KG1 (cell line): ENCODE data around the gene N4BP2.
"Not testable (repeated sequence)": the region's sequence is repeated elsewhere in the genome, so short reads cannot be mapped to it uniquely, and the experiment has no call there.

Source experiments
- DNase-seq: peaks from one replicate; lab custom pipeline; 2025; lab: John Stamatoyannopoulos, UW

The N4BP2 gene

DNA sequence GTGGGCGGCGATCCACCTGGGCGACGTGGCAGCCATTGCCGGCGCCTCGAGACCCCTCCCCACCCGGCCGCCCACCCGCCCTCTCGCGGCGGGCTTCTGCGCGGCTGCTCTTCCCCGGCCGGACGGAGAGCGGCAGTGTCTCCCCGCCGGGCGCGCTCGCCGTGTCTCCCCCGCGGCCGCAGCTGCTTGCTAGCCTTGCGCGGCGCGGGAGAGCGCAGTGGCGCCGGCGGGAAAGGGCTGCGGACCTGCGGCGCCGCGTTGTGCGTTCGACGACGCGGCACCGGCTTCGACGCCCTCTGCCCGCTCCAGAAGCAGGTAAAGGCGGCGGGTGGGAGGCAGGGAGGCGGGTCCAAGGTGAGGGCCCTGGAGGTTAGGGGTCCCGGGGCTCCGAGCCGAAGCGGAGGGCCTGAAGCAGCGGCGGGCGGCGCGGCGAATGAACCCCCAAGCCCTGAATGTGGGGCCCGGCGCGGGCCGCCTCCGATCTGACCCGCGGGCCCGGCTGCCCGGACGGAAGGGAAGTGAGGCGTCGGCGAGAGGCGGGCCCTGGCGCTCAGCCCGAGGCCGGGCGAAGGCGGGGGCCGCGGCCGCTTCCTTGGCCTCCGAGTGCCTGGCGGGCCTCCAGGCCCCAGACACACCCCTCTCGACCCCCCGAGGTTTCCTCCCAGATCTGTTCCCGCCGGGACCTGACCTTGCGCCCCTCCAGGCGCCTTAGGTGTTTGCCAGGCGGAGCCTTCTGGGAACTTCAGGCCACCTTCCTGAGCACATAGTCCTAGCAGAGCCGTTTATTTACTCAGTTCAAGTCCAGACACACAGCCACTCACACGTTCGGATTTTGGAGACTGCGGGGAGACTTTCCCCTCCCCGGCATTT lies at the start of gene N4BP2:
Gene N4BP2, plus strand, starts transcription at position 135 of the 870 bp plus-strand sequence. CDS start 40,491 bp downstream, outside the sequence.
- DNase-seq = peak; percentile 66

DNA sequence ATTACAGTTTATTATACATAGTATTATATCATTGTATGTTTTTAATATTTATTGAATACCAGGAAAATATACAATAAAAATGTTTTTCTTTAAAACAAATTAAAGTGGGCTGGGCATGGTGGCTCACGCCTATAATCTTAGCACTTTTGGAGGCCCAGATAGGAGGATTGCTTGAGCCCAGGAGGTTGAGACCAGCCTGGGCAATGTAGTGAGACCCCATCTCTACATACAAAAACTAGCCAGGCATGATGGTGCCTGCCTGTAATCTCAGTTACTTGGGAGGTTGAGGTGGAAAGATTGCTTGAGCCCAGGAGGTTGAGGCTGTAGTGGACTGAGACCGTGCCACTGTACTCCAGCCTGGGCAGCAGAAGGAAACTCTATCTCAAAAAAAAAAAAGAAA lies 40.6 kb upstream of the N4BP2 start:
- DNase-seq = no peak

DNA sequence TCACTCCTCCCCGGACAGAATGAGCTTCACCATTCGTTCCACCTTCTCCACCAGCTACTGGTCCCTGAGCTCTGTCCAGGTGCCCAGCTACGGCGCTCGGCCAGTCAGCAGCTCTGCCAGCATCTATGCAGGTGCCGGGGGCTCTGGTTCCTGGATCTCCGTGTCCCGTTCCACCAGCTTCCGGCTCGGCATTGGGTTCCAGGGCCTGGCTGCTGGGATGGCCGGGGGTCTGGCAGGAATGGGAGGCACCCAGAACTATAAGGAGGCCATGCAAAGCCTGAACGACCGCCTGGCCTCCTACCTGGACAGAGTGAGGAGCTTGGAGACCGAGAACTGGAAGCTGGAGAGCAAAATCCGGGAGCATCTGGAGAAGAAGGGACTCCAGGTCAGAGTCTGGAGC lies 36.4 kb upstream of the N4BP2 start:
- no peak for DNase-seq

DNA sequence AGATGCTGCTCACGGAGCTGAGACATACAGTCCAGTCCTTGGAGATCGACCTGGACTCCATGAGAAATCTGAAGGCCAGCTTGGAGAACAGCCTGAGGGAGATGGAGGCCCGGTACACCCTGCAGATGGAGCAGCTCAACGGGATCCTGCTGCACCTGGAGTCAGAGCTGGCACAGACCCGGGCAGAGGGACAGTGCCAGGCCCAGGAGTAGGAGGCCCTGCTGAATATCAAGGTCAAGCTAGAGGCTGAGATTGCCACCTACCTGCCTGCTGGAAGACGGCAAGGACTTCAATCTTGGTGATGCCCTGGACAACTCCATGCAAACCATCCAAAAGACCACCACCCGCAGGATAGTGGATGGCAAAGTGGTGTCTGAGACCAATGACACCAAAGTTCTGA lies 35.5 kb upstream of the N4BP2 start:
- not testable (repeated sequence) for DNase-seq

DNA sequence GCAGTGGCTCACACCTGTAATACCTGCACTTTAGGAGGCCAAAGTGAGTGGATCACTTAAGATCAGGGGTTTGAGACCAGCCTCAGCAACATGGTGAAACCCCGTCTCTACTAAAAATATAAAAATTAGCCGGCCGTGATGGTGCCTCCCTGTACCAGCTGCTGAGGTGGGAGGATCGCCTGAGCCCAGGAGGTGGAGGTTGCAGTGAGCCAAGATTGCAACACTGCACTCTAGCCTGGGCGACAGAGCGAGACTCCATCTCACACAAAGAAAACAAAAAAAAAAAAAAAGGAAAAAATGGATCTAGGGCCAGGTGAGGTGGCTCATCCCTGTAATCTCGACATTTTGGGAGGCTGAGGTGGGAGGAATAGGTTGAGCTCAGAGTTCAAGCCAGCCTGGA lies 32.6 kb upstream of the N4BP2 start:
- not testable (repeated sequence) for DNase-seq

DNA sequence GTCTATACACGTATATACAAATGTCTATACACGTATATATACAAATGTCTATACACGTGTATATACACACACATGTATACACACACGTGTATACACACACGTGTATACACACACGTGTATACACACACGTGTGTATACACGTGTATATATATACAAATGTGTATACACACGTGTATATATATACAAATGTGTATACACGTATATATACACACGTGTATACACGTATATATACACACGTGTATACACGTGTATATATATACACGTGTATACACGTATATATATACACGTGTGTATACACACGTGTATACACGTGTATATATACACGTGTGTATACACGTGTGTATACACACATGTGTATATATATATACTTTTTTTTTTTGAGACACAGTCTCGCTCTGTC lies 23.9 kb upstream of the N4BP2 start:
- no peak for DNase-seq

DNA sequence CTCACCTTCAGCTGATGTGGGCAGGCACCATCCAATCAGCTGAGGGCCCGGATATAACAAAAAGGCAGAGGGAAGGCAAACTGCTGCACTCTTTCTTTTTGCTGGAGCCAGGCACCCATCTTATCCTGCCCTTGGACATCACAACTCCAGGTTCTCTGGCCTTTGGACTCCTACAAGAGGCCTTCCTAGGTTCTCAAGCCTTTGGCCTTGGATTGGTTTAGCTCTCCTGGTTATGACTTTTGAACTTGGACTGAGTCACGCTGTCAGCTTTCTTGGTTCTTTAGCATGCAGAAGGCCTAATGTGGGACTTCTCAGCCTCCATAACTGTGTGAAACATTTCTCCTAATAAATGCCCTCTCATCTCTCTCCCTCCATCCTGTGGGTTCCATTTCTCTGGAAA lies 23.0 kb upstream of the N4BP2 start:
- no peak for DNase-seq

DNA sequence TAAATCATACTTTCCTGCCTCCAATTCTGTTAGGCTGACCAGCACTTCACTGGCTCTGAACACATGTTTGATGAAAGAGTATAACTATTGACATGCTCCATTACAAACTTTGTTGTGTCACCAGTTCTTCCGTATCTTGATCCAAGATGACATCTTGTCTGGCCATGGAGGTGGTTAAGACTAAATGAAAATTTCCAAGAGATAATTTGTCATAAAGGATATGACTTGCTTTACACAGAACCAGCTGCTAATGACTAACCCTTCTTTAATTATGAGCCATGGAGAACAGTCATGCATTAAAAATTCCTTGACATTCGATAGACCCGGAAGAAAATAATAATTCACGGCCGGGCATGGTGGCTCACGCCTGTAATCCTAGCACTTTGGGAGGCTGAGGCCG lies 17.7 kb upstream of the N4BP2 start:
- no peak for DNase-seq

DNA sequence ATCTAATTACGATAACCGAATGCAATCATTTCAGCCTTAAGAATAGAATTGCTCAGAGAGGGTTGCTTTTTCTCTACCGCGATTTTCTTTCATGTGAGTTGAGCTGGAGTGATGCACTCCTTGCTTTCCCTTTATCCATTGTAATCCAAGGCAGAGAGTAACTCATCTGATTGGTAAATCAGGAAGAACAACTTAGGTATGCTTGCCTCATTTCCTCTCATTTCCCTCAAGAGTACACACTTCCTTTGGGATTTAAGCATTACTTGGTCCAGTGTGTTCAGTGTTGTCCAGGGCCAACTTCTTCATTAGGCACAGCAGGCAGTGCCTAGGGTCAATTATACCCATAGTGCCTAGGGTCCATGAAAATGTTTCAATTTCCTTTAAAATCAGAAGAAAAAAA lies 15.7 kb upstream of the N4BP2 start:
- DNase-seq = no peak

DNA sequence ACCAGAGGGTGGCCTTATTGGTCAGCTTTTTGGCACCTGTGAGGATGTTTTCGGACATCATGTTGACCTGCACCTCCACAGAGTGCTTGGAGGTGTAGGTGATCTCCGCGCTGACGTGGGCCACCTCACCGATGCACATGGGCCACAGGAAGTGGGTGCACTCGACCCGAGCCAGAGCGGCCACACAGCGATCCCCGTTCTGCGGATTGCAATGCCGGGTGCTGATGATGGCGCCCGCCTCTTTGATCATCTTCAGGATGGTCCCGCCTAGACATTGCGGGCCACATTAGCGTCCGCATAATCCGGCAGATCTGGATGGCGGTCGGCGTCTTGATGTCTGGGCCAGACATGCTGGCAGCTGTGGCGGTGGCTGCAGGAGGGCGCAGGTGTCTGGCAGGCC lies 12.9 kb upstream of the N4BP2 start:
- DNase-seq = no peak

DNA sequence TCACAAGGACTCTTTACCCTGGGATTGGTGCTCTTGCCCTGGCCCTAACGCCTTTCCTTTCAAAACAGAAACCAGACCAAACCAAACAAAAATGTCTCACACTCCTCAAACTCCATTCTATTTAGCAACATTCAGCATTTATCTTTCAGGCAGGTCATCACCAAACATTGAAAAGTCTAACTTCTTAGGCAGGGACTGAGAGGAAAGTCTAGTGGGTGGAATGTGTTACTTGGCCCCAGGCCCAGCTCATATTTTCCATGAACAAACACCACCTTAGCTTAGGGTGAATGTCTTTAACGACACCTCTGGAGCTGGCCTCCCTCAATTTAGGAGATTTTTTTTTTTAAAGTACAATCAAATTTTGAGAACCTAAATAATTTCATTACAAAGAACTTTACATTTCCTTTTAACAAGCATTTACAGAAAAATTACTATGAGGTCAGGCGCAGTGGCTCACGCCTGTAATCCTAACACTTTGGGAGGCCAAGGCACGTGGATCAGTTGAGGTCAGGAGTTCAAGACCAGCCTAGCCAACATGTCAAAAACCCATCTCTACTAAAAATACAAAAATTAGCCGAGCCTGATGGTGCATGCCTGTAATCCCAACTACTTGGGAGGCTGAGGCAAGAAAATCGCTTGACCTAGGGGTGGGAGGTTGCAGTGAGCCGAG lies 10.2 kb upstream of the N4BP2 start:
- DNase-seq = no peak

DNA sequence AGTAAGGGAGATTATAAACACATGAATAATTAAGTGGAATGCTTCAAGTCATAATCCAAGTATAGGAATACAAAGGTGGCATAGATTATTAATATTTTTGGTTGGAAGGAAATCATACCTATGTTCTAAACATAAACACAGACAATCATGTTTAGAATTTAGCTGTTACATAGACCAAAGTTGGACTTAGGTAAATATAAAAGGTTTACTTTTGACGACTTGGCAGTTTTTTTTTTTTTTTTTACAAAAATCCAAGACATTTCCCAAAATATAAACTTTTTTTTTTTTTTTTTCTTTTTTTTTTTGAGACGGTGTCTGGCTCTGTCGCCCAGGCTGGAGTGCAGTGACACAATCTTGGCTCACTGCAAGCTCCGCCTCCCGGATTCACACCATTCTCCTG lies 3.5 kb upstream of the N4BP2 start:
- no peak for DNase-seq

DNA sequence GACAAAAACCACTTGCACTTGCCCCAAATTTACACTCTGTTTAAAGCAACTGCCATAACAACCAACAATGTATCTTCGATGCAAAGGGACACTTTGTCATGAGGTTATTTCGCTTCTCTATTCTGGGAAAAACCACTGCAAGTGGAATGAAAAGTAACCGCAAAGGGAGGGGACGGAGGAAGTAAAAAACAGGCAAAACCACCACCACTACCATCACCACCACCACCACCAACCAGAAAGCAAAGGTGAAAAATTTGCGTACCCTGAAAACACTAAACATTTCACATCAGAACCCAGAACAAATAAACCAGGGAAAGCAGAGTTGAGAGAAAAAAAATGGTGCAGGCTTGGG lies 1.2 kb upstream of the N4BP2 start:
- DNase-seq = peak; percentile 77

DNA sequence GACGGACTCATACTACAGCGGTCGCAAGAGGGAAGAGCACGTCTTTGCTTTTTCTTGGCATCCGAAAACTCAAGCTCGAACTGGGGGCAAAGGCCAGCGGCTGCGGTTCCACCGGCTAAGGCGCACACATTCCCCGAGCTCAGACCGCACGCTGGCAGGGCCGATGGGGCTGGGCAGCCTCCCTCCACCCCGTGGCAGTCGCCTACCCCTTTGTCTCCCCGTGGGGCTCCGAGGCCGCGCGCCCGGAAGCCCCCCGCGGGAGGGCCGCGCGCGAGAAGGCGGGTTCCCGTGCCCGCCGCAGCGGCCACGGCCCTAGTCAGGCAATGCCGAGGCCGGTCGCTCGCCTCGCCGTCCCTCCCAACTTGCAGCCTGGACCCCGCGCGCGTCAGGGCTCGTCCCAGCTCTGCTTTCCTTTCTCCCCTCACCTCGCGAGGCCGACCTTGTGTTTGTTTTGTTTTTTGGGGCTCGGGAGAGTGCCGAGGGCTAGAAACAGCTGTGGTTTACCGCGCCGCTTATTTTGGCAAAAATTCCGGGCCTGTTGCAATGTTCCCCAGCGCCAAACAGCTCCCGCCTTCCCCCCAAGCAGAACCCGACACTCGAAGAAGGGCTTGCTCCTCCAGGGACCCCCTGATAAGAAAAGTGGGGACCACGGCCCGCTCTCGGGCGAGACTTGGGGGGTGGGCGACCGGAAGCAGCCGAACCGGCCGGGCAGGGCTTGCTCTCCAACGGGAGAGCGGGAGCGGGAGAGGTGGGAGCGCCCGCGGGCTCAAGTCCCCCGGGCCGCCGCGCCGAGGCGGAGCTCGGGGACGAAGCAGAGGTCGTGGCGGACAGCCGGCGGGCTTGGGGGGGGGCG lies 561 bp upstream of the N4BP2 start:
- peak; percentile 86 for DNase-seq

DNA sequence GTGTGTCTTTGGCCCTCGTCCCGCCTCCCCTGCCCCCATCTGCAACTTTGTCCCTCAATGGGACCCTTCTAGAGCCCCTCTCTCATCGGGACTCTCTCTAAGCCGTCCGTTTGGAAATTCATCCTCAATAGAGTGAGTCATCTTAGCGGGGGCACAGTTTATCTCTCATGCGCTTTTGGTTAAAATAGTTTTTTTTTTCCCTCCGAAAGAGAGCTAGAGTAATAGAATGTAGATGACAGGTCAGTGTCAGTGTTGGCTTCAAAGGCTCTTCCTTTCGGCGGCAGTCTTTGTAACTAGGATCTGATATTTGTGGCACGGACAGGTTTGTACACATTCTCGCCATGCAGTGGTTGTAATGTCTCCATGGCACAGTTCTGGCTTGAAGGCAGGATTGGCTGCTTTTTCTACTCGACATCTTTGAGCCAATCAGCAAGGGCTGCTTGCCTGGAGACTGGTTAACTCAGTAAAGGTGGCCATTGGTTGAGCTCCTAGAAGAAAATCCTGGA lies 989 bp downstream of the N4BP2 start:
- peak; percentile 80 for DNase-seq

DNA sequence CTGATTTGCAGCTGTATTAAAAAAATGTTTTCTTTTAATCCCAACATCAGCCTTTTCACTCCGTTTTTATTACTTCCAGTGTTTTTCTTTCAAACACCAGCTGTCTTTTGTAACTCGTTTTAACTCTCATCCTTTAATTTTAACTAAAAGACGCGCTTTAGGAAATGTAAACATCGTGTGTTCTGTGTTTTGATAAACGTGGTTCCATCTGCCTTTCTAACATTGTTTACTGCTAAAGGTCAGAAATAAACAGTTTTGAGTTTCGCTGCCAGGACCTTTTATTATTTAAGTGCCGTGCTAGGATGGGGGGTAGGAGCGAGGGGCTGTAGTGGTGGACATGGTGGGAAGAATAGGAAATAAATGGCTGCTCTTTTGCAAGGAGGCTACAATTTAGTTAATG lies 1.5 kb downstream of the N4BP2 start:
- DNase-seq = no peak

DNA sequence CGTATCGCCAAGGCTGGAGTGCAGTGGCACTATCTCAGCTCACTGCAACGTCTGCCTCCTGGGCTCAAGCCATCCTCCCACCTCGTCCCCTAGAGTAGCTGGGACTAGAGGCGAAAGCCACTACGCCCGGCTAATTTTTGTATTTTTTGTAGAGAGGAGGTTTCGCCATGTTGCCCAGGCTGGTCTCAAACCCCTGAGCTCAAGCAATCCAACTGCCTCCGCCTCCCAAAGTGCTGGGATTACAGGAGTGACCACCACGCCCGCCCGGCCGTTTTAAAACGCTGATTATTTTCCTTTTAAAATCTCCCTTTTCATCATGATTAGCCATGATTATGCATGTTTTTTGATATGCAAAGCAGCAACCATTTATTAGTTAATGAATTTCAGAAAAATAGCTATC lies 2.2 kb downstream of the N4BP2 start:
- no peak for DNase-seq

DNA sequence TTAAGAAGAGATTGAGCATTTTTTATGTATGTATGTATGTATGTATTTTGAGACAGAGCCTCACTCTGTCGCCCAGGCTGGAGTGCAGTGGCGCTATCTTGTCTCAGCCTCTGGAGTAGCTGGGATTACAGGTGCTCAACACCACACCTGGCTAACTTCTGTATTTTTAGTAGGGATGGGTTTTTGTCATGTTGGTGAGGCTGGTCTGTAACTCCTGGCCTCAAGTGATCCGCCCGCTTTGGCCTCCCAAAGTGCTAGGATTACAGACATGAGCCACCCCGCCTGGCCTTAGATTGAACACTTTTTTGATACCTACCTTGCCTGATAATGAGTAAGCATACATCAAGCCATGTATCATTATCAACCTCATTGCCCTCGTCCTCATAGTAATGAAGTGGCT lies 2.7 kb downstream of the N4BP2 start:
- DNase-seq = no peak

DNA sequence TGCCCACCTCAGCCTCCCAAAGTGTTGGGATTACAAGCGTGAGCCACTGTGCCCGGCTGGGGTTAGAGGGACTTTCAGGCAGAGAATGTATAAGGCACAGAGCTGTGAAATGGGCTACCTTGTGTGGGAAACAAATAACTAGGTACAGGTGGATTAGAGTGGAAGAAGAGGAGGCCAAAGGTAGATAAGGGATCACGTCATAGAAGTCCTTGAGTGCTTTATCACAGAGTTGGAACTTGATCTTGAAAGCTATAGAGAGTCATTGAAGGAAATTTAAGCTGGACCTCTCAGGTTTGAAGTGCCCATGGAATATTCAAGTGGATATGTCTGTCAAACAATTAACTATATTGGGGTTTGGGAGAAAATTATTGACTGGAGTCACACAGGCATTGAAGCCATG lies 8.4 kb downstream of the N4BP2 start:
- no peak for DNase-seq

DNA sequence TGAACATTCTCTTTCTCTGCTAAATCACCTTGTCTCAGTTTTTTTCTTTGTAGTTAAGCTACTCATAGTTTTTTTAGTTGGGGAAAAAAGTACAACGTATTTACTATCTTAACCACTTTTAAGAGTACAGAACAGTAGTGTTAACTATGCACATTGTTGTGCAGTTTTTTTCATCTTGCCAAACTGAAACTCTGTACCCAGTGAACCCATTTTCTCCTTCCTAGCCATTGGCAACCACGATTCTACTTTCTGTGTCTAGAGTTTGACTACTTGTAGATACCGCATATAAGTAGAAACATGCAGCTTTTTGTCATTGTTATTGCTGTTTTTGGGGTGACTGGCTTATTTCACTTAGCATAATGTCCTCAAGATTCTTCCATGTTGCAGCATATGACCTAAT lies 10.0 kb downstream of the N4BP2 start:
- DNase-seq = no peak

DNA sequence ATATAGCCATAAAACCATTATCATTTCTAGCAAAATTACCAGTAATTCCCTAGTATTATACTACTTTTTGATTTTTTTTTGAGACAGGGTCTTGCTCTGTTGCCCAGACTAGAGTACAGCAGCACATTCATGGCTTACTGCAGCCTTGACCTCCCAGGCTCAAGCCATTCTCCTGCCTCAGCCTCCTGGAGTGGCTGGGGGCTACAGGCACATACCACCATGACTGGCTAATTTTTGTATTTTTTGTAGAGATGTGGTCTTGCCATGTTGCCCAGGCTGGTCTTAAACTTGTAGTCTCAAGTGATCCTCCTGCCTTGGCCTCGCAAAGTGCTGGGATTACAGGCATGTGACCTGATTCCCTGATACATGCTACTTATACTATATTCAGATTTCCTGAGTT lies 13.7 kb downstream of the N4BP2 start:
- no peak for DNase-seq

DNA sequence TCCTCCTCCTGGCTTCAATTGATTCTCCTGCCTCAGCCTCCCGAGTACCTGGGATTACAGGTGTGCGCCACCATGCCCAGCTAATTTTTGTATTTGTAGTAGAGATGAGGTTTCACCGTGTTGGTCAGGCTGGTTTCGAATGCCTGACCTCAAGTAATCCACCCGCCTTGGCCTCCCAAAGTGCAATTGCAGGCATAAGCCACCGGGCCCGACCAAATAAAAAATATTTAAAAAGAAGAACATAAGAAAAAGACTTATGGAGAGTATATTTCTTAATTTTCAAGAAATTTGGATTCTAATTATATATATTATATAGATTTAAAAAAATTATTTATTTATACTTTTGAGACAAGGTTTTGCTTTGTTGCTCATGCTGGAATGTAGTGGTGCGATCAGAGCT lies 29.8 kb downstream of the N4BP2 start:
- DNase-seq = no peak
